ENCODE results near the gene NR2F2.

GRCh38 chr15:96309143-96309660 is 21.3 kb upstream of the NR2F2 start:
- TF ChIP-seq ZNF274 (IDR thresholded peaks at IDR 0.05; ENCODE audit: low read depth, low read length): no peak
- no peak for TF ChIP-seq SUZ12 (IDR thresholded peaks at IDR 0.05; ENCODE audit: extremely low read depth, insufficient read depth, insufficient read length)
- TF ChIP-seq YY1 (IDR thresholded peaks at IDR 0.05; ENCODE audit: insufficient read depth, insufficient read length): no peak
